ENCODE results near the gene LCNL1.

Gene LCNL1

DNA sequence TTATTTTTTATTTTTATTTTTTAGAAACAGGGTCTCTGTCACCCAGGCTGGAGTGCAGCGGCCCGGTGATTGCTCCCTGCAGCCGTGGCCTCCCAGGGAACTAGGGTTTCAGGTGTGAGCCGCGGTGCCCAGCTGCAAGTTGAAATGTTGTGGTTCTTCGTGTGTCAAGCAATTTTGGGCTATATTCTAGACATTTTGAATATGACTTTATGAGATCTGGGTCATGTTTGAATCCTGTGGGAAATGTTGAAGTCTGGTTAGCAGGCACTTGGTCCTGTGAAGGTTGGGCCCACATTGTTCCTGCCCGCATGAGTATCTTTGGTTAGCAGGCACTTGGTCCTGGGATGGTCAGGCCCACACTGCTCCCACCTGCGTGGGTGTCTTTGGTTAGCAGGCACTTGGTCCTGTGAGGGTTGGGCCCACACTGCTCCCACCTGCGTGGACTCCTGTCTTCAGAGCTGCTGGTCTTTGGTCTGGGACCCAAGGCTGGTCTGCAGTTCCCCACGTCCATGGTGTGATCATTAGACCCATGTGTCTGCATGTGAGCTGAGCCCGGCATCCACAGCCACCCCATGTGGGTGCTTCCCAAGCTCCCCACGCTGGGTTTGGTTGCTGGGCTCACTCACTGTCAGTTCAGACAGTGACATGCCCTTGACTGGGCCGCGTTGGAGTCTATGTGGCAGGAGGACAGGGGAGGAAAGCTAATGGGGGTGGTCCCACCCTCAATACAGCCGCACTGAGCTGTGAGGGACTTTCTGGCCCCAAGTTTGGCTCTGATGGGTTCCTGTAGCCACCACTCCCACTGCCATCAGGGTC lies 45.4 kb upstream of the LCNL1 start:
- TF ChIP-seq, protein P1, sequence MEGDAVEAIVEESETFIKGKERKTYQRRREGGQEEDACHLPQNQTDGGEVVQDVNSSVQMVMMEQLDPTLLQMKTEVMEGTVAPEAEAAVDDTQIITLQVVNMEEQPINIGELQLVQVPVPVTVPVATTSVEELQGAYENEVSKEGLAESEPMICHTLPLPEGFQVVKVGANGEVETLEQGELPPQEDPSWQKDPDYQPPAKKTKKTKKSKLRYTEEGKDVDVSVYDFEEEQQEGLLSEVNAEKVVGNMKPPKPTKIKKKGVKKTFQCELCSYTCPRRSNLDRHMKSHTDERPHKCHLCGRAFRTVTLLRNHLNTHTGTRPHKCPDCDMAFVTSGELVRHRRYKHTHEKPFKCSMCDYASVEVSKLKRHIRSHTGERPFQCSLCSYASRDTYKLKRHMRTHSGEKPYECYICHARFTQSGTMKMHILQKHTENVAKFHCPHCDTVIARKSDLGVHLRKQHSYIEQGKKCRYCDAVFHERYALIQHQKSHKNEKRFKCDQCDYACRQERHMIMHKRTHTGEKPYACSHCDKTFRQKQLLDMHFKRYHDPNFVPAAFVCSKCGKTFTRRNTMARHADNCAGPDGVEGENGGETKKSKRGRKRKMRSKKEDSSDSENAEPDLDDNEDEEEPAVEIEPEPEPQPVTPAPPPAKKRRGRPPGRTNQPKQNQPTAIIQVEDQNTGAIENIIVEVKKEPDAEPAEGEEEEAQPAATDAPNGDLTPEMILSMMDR (conservative IDR thresholded peaks at IDR 0.05; ENCODE audit: low read depth, low read length), result no peak
- no peak overlapping the region for H3K27ac ChIP-seq

DNA sequence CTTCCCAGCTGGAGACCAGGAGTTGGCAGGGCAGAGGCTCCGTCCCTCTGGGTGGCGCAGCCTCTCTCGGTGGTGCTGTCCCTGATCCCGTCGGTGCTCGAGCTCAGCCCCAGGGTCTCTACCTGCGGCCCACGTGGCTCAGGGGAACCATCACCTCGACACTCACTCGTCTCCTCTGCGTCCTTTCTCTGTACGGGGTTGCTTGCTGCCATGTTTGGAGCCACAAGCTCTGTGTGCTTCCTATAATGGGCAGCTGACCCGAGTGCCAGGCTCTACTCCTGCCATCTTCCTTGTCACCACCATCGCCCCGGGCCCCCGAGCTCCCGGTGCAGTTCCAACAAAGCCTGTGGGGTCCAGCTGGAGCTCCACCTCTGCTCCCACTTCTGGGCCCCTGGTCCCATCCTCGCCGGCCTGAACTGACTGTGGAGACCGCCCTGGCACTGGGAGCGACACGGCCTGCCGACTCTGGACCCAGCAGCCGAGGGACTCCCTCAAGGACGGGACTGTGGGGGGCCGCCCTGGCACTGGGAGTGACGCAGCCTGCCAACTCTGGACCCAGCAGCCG lies 43.3 kb upstream of the LCNL1 start:
- Histone ChIP-seq H3K79me2 (ENCODE audit: insufficient read depth, low read depth) (peaks cover 18% of the 10 kb centered on the region; the same call in 1 of the 2 replicates), H3K27ac (no peak overlapping the region), H3K36me3 (ENCODE audit: insufficient read depth) (peaks cover 3% of the 10 kb centered on the region; the same call in 1 of the 2 replicates), H3K4me3 (IDR thresholded peaks at IDR 0.05; ENCODE audit: insufficient read depth, low read depth, low read length) (no peak overlapping the region), H3K4me2 (no peak overlapping the region), H3K9ac (no peak overlapping the region), H4K20me1 (ENCODE audit: insufficient read depth) (no peaks in the 10 kb centered on the region), H2AFZ (ENCODE audit: low read depth) (no peak overlapping the region), H3K4me1 (ENCODE audit: low read depth, poor library complexity, severe bottlenecking) (no peaks in the 10 kb centered on the region), H3K27me3 (ENCODE audit: insufficient read depth, low read depth) (no peaks in the 10 kb centered on the region)
- TF ChIP-seq, protein P1 (conservative IDR thresholded peaks at IDR 0.05; ENCODE audit: low read depth, low read length), result no peak

More for the DNA sequence above, 45.4 kb upstream of the LCNL1 start:
- Histone ChIP-seq H3K4me3 (IDR thresholded peaks at IDR 0.05; ENCODE audit: insufficient read depth, low read depth, low read length) (no peak overlapping the region), H3K36me3 (ENCODE audit: insufficient read depth) (peaks cover 3% of the 10 kb centered on the region; the same call in 1 of the 2 replicates), H3K4me1 (ENCODE audit: low read depth, poor library complexity, severe bottlenecking) (no peaks in the 10 kb centered on the region), H3K27me3 (ENCODE audit: insufficient read depth, low read depth) (no peaks in the 10 kb centered on the region), H3K79me2 (ENCODE audit: insufficient read depth, low read depth) (peaks cover 2% of the 10 kb centered on the region; the same call in 1 of the 2 replicates), H4K20me1 (ENCODE audit: insufficient read depth) (no peaks in the 10 kb centered on the region), H2AFZ (ENCODE audit: low read depth) (no peak overlapping the region), H3K9ac (no peak overlapping the region), H3K4me2 (no peak overlapping the region)

DNA sequence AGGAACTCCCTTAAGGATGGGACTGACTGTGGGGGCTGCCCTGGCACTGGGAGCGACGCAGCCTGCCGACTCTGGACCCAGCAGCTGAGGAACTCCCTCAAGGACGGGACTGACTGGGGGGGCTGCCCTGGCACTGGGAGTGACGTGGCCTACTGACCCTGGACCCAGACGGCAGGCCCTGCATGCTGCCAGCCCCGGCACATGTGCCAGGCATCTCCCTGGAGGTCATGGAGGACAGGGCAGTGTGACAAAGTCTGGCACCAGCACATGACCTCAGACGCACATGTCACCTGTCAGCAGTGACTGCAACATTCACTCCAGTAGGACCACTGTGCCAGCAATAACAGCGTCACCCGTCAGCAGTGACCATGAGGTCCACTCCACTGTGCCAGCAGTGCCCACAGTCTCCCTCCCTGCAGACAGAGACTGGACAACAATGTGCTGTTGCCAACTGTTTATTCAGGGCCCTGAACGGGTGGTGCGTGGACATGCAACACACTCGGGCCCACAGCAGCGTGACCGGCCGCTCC lies 42.7 kb upstream of the LCNL1 start:
- Histone ChIP-seq H3K27ac (no peak overlapping the region), H3K27me3 (ENCODE audit: insufficient read depth, low read depth) (no peaks in the 10 kb centered on the region), H3K4me3 (IDR thresholded peaks at IDR 0.05; ENCODE audit: insufficient read depth, low read depth, low read length) (no peak overlapping the region), H3K4me2 (no peak overlapping the region), H3K36me3 (ENCODE audit: insufficient read depth) (peaks cover 3% of the 10 kb centered on the region; the same call in 1 of the 2 replicates), H3K9ac (no peak overlapping the region), H2AFZ (ENCODE audit: low read depth) (no peak overlapping the region), H4K20me1 (ENCODE audit: insufficient read depth) (no peaks in the 10 kb centered on the region), H3K4me1 (ENCODE audit: low read depth, poor library complexity, severe bottlenecking) (peaks cover 4% of the 10 kb centered on the region), H3K79me2 (ENCODE audit: insufficient read depth, low read depth) (peaks cover 18% of the 10 kb centered on the region; the same call in 1 of the 2 replicates)
- TF ChIP-seq, protein P1 (conservative IDR thresholded peaks at IDR 0.05; ENCODE audit: low read depth, low read length), result no peak

DNA sequence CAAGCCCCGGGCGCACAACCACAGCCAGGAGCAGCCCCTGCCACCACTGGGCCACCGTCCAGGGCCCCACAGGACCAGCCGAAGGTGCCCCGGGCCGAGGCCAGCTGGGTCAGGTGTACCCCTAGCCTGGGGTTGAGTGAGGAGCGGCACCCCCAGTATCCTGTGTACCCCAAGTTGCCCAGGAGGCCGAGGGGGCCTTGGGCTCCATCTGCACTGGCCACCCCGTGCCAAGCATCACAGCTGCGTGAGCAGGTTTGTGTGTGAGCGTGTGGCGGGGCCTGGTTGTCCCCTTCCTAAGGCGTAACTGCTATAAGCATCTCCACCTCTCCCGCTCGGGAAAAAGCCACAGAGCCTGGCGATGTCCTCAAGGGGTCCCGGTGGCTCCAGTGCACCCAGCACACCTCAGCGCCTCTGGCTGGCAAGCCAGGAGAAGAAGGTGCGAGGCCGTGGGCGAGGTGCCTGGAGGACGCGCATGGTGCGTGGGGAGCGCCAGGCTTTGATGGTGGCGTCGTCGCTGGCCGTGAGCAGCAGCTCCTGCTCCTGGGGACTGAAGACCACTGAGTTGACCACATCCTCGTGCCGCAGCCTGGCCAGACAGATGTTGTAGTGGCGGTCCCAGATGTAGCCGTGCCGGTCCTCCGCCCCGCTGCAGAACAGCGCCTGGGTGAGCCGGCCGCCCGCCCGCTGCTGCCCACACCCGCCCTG lies 42.1 kb upstream of the LCNL1 start:
- Histone ChIP-seq H4K20me1 (ENCODE audit: insufficient read depth) (no peaks in the 10 kb centered on the region), H3K27me3 (ENCODE audit: insufficient read depth, low read depth) (no peaks in the 10 kb centered on the region), H3K79me2 (ENCODE audit: insufficient read depth, low read depth) (peaks cover 18% of the 10 kb centered on the region; the same call in 1 of the 2 replicates), H3K4me1 (ENCODE audit: low read depth, poor library complexity, severe bottlenecking) (peaks cover 6% of the 10 kb centered on the region), H3K9ac (no peak overlapping the region), H2AFZ (ENCODE audit: low read depth) (no peak overlapping the region), H3K4me2 (no peak overlapping the region), H3K36me3 (ENCODE audit: insufficient read depth) (peaks cover 3% of the 10 kb centered on the region; the same call in 1 of the 2 replicates), H3K27ac (no peak overlapping the region), H3K4me3 (IDR thresholded peaks at IDR 0.05; ENCODE audit: insufficient read depth, low read depth, low read length) (no peak overlapping the region)
- TF ChIP-seq, protein P1 (conservative IDR thresholded peaks at IDR 0.05; ENCODE audit: low read depth, low read length), result no peak
